ENCODE results near the gene GLG1.
"Not testable (repeated sequence)": the region's sequence is repeated elsewhere in the genome, so short reads cannot be mapped to it uniquely, and the experiment has no call there.

Gene GLG1

GRCh38 chr16:74406600-74407361, 200.1 kb downstream of the GLG1 start:
- DNase-seq (ENCODE audit: low read depth): not testable (repeated sequence)

GRCh38 chr16:74404148-74404933, 202.6 kb downstream of the GLG1 start:
- not testable (repeated sequence) for DNase-seq (ENCODE audit: low read depth)

GRCh38 chr16:74400238-74400637, 206.7 kb downstream of the GLG1 start:
- DNase-seq (ENCODE audit: low read depth): not testable (repeated sequence)

GRCh38 chr16:74398212-74398895, 208.6 kb downstream of the GLG1 start:
- DNase-seq (ENCODE audit: low read depth): not testable (repeated sequence)

Data from non-pigmented ciliary epithelial cell (primary cell).